IPS-18c (cell line): ENCODE data around the gene EME1.
A peak's percentile ranks its signal among the peaks of the same experiment; 100 is the strongest.
"Not testable (repeated sequence)": the region's sequence is repeated elsewhere in the genome, so short reads cannot be mapped to it uniquely, and the experiment has no call there.

Experiments
- H3K4me3 ChIP-seq: 2 replicates; pipeline ENCODE4 v1.7.0; 2013; ENCODE audit warnings: low read depth, mild to moderate bottlenecking, low read length, moderate library complexity; ENCODE audit not compliant: insufficient read depth
- H3K9me3 ChIP-seq: one replicate; pipeline ENCODE4 v1.6.1; 2013; ENCODE audit warnings: mild to moderate bottlenecking, low read length, moderate library complexity; ENCODE audit not compliant: control insufficient read depth, insufficient read depth

Gene EME1

GRCh38 chr17:50399591-50399990 lies 26.6 kb downstream of the EME1 start:
- H3K4me3 ChIP-seq, H3K9me3 ChIP-seq: not testable (repeated sequence)

- not testable (repeated sequence) for H3K4me3 ChIP-seq, H3K9me3 ChIP-seq
Observed at GRCh38 chr17:50405351-50405750, 32.3 kb downstream of the EME1 start.

- H3K9me3 ChIP-seq = no peaks in the 10 kb centered on the region
Observed at GRCh38 chr17:50406578-50406977, 33.5 kb downstream of the EME1 start.

GRCh38 chr17:50407921-50408320 lies 34.9 kb downstream of the EME1 start:
- Histone ChIP-seq H3K4me3 (no peak overlapping the region; the same call in 1 of the 2 replicates), H3K9me3 (peaks cover 3% of the 10 kb centered on the region)

More at GRCh38 chr17:50406578-50406977, 33.5 kb downstream of the EME1 start:
- H3K4me3 ChIP-seq = no peak overlapping the region

GRCh38 chr17:50412188-50412732 lies 39.2 kb downstream of the EME1 start:
- H3K4me3 ChIP-seq = no peak overlapping the region
- peaks cover 3% of the 10 kb centered on the region for H3K9me3 ChIP-seq

- Histone ChIP-seq H3K4me3 (no peak overlapping the region), H3K9me3 (peaks cover 6% of the 10 kb centered on the region)
Observed at GRCh38 chr17:50414808-50415207, 41.8 kb downstream of the EME1 start.

GRCh38 chr17:50419577-50419976 lies 46.5 kb downstream of the EME1 start:
- H3K9me3 ChIP-seq, H3K4me3 ChIP-seq: not testable (repeated sequence)

GRCh38 chr17:50420419-50421112 lies 47.5 kb downstream of the EME1 start:
- no peak overlapping the region for H3K4me3 ChIP-seq
- H3K9me3 ChIP-seq = peaks cover 4% of the 10 kb centered on the region

GRCh38 chr17:50421308-50422051 lies 48.5 kb downstream of the EME1 start:
- H3K4me3 ChIP-seq = no peak overlapping the region
- H3K9me3 ChIP-seq = peaks cover 6% of the 10 kb centered on the region

- Histone ChIP-seq H3K9me3 (peaks cover 6% of the 10 kb centered on the region), H3K4me3 (no peak overlapping the region)
Observed at GRCh38 chr17:50422738-50423137, 49.7 kb downstream of the EME1 start.

GRCh38 chr17:50423553-50424159 lies 50.6 kb downstream of the EME1 start:
- no peak overlapping the region for H3K4me3 ChIP-seq
- peaks cover 6% of the 10 kb centered on the region for H3K9me3 ChIP-seq

GRCh38 chr17:50424246-50424995 lies 51.4 kb downstream of the EME1 start:
- no peak overlapping the region for H3K4me3 ChIP-seq

GRCh38 chr17:50424996-50425681 lies 52.1 kb downstream of the EME1 start:
- H3K4me3 ChIP-seq = peak overlapping the region; percentile 62

More at GRCh38 chr17:50424246-50424995, 51.4 kb downstream of the EME1 start:
- peaks cover 3% of the 10 kb centered on the region for H3K9me3 ChIP-seq

GRCh38 chr17:50425682-50426471 lies 52.8 kb downstream of the EME1 start, which contains the start of gene ACSF2:
Gene ACSF2 (plus strand): TSS chr17:50426218. CDS start chr17:50426262, 44 bp downstream.
- peak within 1 kb of the TSS; percentile 62 for H3K4me3 ChIP-seq
- peaks cover 2% of the 10 kb centered on the region for H3K9me3 ChIP-seq

More at GRCh38 chr17:50424996-50425681, 52.1 kb downstream of the EME1 start:
- peaks cover 2% of the 10 kb centered on the region for H3K9me3 ChIP-seq

GRCh38 chr17:50426472-50426782 lies 53.4 kb downstream of the EME1 start:
- peak overlapping the region; percentile 62 for H3K4me3 ChIP-seq
- peaks cover 2% of the 10 kb centered on the region for H3K9me3 ChIP-seq
